Keratinocyte (primary cell): ENCODE measurements around the gene CYP4F3.

Experiments
- EZH2 ChIP-seq: IDR thresholded peaks from one replicate; pipeline ENCODE4 v1.6.1; 2012; ENCODE audit warnings: inconsistent platforms, mild to moderate bottlenecking, low read length, moderate library complexity
- TF ChIP-seq, protein P1 (sequence below), 3 experiments: IDR thresholded peaks in 1 of 3; conservative IDR thresholded peaks in 1 of 3; optimal IDR thresholded peaks in 1 of 3; 2 replicates in 2 of 3; 3 replicates in 1 of 3; pipeline versions ENCODE3 to v1.5.1; 2011; ENCODE audit warnings: low read length in 3 of 3, mild to moderate bottlenecking in 3 of 3, moderate library complexity in 2 of 3, control low read depth in 1 of 3, inconsistent platforms in 1 of 3; ENCODE audit not compliant: insufficient read depth in 2 of 3; ENCODE audit errors: extremely low read depth in 1 of 3

DNA sequence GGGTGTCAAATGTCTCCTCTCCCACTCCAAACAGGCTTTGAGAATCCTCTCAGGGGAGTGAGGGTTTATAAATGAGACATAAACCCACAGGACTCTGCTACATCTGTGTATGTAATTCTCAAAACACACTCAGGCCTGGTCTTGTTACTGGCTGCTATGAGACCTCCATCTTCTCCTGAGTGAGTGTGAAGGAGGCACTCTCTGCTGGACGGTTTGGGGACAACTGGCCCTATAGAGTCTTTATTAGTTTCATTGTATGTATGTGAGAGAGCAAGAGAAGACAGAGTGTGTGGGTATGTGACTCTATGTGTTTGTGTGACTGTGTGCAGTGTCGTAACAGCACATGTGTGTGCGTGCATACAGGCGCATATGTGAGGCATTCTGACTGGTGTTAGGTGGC is 22.6 kb downstream of the CYP4F3 start:
- TF ChIP-seq, protein P1, sequence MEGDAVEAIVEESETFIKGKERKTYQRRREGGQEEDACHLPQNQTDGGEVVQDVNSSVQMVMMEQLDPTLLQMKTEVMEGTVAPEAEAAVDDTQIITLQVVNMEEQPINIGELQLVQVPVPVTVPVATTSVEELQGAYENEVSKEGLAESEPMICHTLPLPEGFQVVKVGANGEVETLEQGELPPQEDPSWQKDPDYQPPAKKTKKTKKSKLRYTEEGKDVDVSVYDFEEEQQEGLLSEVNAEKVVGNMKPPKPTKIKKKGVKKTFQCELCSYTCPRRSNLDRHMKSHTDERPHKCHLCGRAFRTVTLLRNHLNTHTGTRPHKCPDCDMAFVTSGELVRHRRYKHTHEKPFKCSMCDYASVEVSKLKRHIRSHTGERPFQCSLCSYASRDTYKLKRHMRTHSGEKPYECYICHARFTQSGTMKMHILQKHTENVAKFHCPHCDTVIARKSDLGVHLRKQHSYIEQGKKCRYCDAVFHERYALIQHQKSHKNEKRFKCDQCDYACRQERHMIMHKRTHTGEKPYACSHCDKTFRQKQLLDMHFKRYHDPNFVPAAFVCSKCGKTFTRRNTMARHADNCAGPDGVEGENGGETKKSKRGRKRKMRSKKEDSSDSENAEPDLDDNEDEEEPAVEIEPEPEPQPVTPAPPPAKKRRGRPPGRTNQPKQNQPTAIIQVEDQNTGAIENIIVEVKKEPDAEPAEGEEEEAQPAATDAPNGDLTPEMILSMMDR (optimal IDR thresholded peaks at IDR 0.05 in 1 of 3, IDR thresholded peaks at IDR 0.05 in 1 of 3, conservative IDR thresholded peaks at IDR 0.05 in 1 of 3; ENCODE audit: extremely low read depth in 1 of 3, insufficient read depth in 2 of 3, low read length in 3 of 3) = no peak
- TF ChIP-seq EZH2 = no peak
